Calu3 (cell line): Measurements from ENCODE around the gene STIP1. TPM values are rescaled to one million over a fixed set of nuclear protein-coding genes. Genes with fewer than 3 reads are reported as not detected.

Experiments
- BruUV-seq: library from RNA; stranded (reverse); fragments of 400-500 nt; replicated peaks from 2 replicates; lab custom pipeline; 2021; lab: Mats Ljungman, UMichigan
- CTCF ChIA-PET: fragments of 300-600 bp; sonication (Branson Sonifier 250); formaldehyde crosslinking; loops from one replicate; lab custom pipeline; 2022; ENCODE audit warnings: antibody characterized with exemption; lab: Charles Lee
- DNase-seq: peaks from one replicate; pipeline ENCODE4 v3.0.0; 2022
- H3K27ac Mint-ChIP-seq: one replicate; pipeline ENCODE4 v1.8.0; 2022; ENCODE audit warnings: mixed read lengths; ENCODE audit not compliant: unreplicated experiment
- H3K27me3 Mint-ChIP-seq: one replicate; pipeline ENCODE4 v1.8.0; 2022; ENCODE audit warnings: mixed read lengths; ENCODE audit not compliant: unreplicated experiment
- H3K36me3 Mint-ChIP-seq: one replicate; pipeline ENCODE4 v1.8.0; 2022; ENCODE audit warnings: mild to moderate bottlenecking, moderate library complexity, mixed read lengths; ENCODE audit not compliant: insufficient read depth, unreplicated experiment
- H3K4me1 Mint-ChIP-seq: one replicate; pipeline ENCODE4 v1.8.0; 2022; ENCODE audit warnings: mild to moderate bottlenecking, low read depth, mixed read lengths; ENCODE audit not compliant: unreplicated experiment
- H3K4me3 Mint-ChIP-seq: one replicate; pipeline ENCODE4 v1.8.0; 2022; ENCODE audit warnings: mild to moderate bottlenecking, low read depth, moderate library complexity, mixed read lengths; ENCODE audit not compliant: unreplicated experiment
- H3K9me3 Mint-ChIP-seq: one replicate; pipeline ENCODE4 v1.8.0; 2022; ENCODE audit warnings: low read depth, mixed read lengths; ENCODE audit not compliant: unreplicated experiment
- CTCF ChIP-seq: fragments of 200-600 bp; IDR thresholded peaks from one replicate; pipeline ENCODE4 v1.8.0; 2022; ENCODE audit warnings: antibody characterized with exemption; ENCODE audit not compliant: unreplicated experiment
- intact Hi-C: fragments of 100-400 bp; cut with micrococcal nuclease; formaldehyde crosslinking; loops from one replicate; pipeline ENCODE4 v1.10.0; 2022; ENCODE audit not compliant: unreplicated experiment
- total RNA-seq: library from RNA; stranded (reverse); gene quantifications from 2 replicates; pipeline ENCODE4 v1.2.3, GENCODE V29; 2022

The STIP1 gene
- total RNA-seq, 1 experiment from 2014 or later: 391 TPM

GRCh38 chr11:64173616-64174355, 12.2 kb upstream of the STIP1 start:
- H3K4me3 Mint-ChIP-seq: no peak overlapping the region
- no TSS peak for BruUV-seq

DNA sequence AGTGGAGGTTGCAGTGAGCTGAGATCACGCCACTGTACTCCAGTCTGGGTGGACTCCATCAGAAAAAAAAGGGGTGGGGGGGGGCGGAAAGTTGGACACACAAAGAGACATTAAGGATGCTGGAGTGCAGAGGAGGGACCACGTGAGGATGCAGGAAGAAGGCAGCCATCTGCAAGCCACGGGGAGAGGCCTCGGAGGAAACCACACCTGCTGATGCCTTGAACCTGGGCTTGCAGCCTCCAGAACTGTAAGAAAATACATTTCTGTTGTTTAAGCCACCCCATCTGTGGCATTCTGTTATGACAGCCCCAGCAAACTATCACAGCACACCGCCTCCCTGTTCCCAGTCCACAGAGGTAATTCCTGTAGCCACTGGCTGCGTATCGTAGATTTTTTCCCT, 9.2 kb upstream of the STIP1 start:
- Mint-ChIP-seq H3K27ac (no peak overlapping the region), H3K4me3 (no peak overlapping the region), H3K36me3 (peaks cover 24% of the 10 kb centered on the region), H3K27me3 (no peaks in the 10 kb centered on the region), H3K9me3 (no peaks in the 10 kb centered on the region), H3K4me1 (peaks cover 12% of the 10 kb centered on the region)
- TF ChIP-seq CTCF: no peak
- no TSS peak for BruUV-seq
- CTCF ChIA-PET: interaction anchor here (0.7 kb wide), 1 partner anchor 612 kb away, joined by 4 read pairs; no protein-coding TSS in a partner anchor
- intact Hi-C loops: no loop called here
- no peak for DNase-seq

More at GRCh38 chr11:64173616-64174355, 12.2 kb upstream of the STIP1 start:
- no peaks in the 10 kb centered on the region for H3K27me3 Mint-ChIP-seq
- TF ChIP-seq CTCF: no peak
- no peak overlapping the region for H3K27ac Mint-ChIP-seq
- H3K4me1 Mint-ChIP-seq: peaks cover 8% of the 10 kb centered on the region
- H3K36me3 Mint-ChIP-seq: peaks cover 13% of the 10 kb centered on the region
- DNase-seq: no peak
- intact Hi-C loops: no loop called here
- H3K9me3 Mint-ChIP-seq: no peaks in the 10 kb centered on the region
- CTCF ChIA-PET: no interaction called here

DNA sequence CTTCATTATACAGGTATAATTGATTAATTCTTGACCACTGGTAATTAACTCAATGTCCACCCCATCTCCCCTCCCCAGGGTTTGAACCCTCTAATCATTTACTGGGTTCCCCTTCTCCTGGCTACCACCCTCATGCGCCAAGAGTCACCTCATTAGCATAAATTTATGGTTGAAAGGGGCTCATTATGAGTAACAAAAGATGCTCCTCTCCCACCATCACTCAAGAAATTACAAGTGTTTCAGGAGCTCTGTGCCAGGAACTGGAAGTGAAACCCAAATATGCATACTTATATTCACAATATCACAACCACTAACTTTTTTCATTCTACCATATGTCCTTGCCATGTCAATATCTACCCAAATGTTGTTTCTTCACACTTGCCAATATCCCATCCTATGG, 7.8 kb upstream of the STIP1 start:
- peaks cover 24% of the 10 kb centered on the region for H3K36me3 Mint-ChIP-seq
- no peak for TF ChIP-seq CTCF
- H3K4me1 Mint-ChIP-seq: peaks cover 15% of the 10 kb centered on the region
- BruUV-seq: no TSS peak
- CTCF ChIA-PET: no interaction called here
- DNase-seq: no peak
- H3K27ac Mint-ChIP-seq: no peak overlapping the region
- intact Hi-C loops: no loop called here
- no peaks in the 10 kb centered on the region for H3K9me3 Mint-ChIP-seq
- H3K4me3 Mint-ChIP-seq: no peak overlapping the region
- no peaks in the 10 kb centered on the region for H3K27me3 Mint-ChIP-seq

DNA sequence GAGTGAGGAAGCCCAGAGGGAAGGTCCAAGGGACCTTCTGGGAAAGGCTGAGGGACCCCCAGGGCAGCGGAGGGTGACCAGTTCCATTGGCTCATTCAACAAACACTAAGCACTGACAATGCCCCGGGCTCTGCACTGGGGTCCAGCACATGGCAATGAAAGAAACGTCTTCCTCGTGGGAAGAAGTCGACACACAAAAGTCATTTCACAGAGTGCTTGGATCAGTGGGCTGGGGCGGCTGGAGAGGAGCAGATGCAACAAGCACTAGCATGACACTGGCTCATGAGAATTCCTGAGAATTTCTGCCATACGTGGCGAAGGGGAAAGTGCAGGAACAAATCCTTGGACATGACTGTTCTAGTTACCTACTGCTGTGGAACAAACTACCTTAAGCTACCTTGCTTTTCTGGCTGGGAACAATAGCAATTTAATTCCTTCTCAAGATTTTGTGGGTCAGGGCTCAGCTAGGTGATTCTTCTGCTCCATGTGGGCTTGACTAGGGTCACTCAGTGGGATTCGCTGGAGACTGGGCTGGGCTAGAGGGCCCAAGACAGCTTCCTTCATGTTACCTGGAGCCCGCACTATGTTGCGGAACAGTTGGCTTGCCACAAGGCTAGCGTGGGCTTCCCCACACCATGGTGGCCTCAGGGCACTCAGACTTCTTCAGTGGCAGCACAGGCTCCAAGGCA, 6.9 kb upstream of the STIP1 start:
- no TSS peak for BruUV-seq
- H3K27ac Mint-ChIP-seq: no peak overlapping the region
- no peaks in the 10 kb centered on the region for H3K9me3 Mint-ChIP-seq
- no peak for TF ChIP-seq CTCF
- CTCF ChIA-PET: no interaction called here
- peaks cover 23% of the 10 kb centered on the region for H3K36me3 Mint-ChIP-seq
- intact Hi-C loops: no loop called here
- no peak overlapping the region for H3K4me3 Mint-ChIP-seq
- H3K27me3 Mint-ChIP-seq: no peaks in the 10 kb centered on the region
- peaks cover 24% of the 10 kb centered on the region for H3K4me1 Mint-ChIP-seq
- no peak for DNase-seq
